NK-92 treated with Interleukin-12 subunit alpha and Interleukin-12 subunit beta, amount 100 ng/mL, for 24 hours (cell line): ENCODE results near the gene HIF3A.

Experiments
- DNase-seq: peaks from one replicate; lab custom pipeline; 2025; lab: John Stamatoyannopoulos, UW

HIF3A gene

DNA sequence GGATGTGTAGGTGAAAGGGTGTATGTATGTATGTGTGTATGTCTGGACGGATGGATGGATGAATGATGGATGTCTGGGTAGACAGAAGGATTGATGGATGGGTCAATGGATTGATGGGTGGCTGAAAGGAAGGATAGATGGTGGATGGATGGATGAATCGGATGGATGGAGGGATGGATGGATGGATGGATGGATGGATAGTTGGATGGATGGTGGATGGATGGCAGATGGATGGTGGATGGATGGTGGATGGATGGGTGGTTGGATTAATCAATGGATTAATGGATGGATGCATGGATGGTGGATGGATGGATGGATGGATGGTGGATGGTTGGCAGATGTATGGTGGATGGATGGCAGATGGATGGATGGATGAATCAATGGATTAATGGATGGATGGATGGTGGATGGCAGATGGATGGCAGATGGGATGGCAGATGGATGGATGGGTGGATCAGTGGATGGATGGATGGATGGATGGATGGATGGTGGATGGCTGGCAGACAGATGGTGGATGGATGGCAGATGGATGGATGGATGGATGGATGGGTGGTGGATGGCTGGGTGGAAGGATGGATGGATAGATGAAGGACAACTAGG is 33.6 kb downstream of the HIF3A start:
- no peak for DNase-seq

DNA sequence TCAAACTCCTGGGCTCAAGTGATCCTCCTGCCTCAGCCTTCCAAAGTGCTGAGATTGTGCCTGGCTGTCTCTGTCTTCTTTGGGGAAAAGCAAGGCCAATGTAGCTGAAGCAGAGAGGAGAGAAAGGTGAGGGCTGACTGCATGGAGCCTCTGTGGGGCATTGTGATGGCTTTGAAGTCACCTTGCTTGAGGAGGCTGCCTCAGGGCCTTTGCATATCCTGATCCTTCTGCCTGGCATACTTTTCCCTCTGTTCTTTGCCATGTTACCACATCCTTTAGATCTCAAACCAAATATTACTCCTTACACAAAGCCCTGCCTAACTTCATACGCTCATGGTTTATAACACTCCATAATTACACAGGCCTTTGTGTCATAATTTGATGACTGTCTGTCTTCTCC is 40.6 kb downstream of the HIF3A start:
- no peak for DNase-seq

GRCh38 chr19:46339446-46339845 is 42.6 kb downstream of the HIF3A start:
- no peak for DNase-seq

GRCh38 chr19:46340051-46340659 is 43.3 kb downstream of the HIF3A start:
- no peak for DNase-seq

DNA sequence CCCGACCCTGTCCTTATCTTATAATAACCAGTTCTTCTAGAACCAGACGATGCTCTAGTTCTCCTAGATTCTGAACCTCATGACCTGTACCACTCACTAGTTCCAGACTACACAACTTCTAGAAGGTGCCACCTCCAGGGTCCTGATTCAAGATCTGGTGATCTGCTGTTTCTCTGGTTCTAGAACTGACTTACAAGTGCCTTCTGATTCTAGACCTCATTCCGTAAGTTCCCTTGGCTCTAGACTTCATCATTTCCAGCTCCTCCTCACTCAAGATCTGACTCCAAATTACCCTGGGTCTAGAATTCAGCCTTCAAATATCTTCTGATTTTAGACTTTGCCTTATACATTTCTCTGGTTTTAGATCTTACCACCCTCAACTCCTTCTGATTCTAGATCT is 45.1 kb downstream of the HIF3A start:
- DNase-seq: no peak

- DNase-seq: no peak
Observed at GRCh38 chr19:46344363-46344762, 47.5 kb downstream of the HIF3A start.

GRCh38 chr19:46345157-46345556 is 48.3 kb downstream of the HIF3A start:
- DNase-seq: no peak

- DNase-seq: peak; percentile 90
Observed at GRCh38 chr19:46346821-46347571, 50.2 kb downstream of the HIF3A start, which contains the start of gene PPP5C. TSS of gene PPP5C (plus strand) at chr19:46347087. CDS start at chr19:46347097, 10 bp downstream.

DNA sequence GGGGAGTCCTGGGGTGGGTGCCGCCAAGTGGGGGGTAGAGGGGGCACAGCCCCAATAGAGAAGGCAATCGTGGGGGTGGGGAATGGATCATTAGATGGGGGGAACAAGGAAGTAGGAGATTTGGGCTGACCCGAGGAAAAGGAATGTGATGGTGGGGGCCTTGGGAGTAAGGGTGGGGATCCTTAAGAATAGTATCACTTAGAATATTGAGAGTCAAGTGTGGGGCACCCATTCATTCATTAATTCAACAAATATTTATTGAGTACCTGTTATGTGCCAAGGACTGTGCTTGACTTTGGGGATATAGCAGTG is 50.7 kb downstream of the HIF3A start:
- no peak for DNase-seq

GRCh38 chr19:46347985-46348384 is 51.1 kb downstream of the HIF3A start:
- no peak for DNase-seq

- DNase-seq: no peak
Observed at GRCh38 chr19:46349311-46349993, 52.6 kb downstream of the HIF3A start.

GRCh38 chr19:46350029-46350757 is 53.4 kb downstream of the HIF3A start:
- no peak for DNase-seq

DNA sequence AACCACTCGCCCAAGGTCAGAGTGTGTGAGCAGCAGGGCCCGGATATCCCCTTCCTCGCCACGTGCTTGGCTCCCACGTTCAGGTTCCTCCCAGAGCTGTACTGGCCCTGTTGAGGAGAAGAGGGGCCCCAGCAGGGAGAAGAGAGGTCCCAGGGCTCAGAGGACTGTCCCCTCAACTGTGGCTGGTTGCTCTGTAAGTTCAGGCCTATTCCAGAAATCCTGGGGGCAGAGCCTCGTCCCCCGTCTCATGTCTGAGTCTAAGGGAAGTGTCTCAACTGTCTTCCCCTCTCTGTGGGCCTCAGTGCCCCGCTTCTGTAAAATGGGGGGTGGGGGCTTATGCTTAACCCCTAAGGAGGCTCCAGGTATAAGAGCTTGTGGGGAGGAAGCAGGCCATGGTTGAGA is 53.9 kb downstream of the HIF3A start:
- peak; percentile 13 for DNase-seq

DNA sequence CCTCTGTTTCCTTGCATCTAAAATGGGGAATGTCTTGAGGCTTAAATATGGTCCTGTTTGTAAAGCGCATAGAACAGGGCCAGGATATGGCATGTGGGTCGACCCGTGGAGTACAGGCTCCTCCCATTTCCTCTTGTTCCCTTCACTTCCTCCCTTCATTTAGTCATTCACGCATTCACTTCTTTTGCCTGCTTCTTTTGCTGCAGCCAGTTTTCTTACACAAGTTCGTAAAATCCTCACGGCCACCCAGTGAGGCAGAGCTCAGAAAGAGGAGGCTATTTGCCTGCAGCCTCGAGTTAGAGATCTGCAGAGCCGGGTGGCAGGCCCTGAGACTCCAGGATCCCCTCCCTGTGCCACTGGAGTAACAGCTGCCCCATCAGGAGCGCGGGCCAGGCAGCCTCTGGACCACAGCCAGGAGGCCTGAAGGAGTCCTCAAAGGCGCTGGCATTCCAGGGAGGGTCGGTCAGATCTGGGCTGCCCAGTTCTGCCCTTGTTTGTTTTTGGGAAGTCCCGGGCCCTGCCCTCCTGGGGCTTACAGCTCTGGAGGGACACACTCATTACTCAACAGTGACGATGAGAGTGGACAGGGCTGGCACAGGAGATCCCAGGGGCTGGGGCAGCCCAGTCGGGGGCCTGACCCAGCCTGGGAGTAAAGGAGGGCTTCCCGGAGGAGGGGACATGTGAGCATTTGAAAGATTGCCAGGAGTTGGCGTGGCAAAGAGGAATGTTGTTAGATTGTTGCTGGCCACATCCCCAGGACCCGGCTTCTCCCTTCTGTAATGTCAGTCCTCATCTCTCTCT is 54.6 kb downstream of the HIF3A start:
- no peak for DNase-seq

DNA sequence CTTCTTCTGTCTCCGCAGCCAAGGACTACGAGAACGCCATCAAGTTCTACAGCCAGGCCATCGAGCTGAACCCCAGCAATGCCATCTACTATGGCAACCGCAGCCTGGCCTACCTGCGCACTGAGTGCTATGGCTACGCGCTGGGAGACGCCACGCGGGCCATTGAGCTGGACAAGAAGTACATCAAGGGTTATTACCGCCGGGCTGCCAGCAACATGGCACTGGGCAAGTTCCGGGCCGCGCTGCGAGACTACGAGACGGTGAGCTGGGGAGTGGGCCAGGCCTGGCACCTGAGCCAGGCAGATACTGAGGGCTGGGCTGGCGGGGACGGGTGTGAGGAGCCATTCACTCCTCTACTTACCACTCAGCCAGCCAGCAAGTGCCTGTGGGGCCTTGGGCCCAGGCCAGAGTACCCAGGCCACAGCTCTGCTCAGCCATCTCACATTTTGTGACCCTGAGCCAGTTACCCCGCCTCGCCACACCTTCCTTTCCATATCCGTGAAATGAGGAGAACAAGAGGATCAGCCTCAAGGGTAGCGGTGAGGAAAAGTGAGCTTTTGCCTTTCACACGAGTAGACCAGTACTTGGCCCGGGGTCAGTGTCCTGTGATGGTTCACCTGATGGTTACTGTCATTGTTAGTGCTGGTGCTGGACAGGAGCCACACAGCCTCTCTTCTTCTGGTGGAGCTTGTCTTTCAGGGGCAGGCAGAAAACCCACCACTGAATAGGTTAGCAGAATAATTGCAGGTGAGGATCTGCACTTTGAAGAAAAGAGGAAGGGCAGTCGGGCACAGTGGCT is 57.1 kb downstream of the HIF3A start:
- DNase-seq: no peak

DNA sequence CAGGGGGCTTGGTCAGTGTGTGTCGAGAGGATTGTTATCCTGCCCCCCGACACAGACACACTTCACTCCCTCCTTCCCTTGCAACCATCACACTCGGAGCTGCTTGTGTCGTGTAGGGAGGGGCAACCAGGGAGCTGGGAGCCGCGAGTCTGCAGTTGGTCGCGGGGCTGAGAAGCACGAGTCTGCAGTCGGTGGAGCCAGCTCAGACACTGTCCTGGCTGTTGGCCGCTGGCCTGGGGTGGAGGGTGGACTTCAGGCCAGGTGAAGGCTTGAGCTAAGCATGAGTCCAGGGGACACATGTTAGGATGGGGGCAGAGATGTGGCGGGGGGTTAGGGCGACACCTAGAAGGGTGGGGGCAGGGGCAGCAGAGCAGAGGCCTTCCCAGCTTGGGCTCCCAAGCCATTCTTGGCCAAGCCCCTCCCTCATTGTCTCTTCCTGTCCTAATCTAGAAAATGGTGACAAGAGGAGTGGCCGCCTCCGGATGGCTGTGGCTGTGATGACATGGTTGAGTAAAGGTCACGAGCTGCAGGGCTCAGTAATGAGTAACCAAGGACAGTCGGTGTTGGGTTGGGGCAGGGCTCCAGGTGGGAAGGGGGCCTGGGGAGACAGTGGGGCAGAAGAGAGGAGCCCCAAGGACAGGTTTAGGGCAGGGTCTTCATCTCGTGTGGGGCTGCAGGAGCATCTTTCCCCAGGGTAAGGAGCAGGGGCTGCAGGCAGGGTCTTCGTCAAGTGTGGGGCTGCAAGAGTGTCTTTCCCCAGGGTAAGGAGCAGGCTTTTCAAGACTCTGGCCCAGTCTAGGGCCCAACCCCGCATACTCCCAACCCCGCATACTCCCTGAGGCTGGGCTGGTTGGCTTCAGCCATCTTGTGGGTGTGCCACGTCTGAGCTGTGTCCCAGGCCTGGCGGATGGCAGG is 58.6 kb downstream of the HIF3A start:
- DNase-seq: no peak

GRCh38 chr19:46356149-46357055 is 59.6 kb downstream of the HIF3A start:
- DNase-seq: no peak

DNA sequence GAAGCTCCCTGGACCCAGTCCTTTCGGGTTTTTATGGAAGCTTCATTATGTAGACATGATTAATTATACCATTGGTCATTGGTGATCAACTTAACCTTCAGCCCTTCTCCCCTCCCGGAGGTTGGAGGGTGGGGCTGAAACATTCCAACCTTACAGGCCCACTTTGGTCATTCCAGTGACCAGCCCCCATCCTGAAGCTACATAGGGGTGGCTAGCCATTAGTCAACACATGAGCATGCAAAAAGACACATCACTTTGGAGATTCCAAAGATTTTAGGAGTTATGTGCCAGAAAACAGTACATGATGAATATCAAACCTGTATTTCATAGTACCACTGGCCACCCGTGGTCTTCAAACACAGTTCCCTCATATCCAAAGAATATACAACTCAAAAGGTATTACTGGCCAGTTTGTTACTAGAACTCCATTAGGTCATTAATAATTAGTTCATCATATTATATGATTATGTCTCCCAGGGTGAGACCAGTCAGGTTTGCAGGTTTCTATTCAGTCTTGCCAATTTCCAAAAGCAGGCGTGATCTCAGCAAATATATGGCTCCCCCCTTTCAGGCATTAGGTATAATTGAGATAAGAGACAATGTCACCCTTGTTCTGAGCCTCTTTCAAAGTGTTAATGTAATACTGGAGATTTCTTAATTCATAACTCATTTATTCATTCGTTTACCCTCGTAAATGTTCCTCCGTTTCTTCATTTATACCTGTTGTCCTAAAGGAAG is 61.2 kb downstream of the HIF3A start:
- no peak for DNase-seq
